PC-9 (cell line): ENCODE results near the gene HES4.
"Not testable (repeated sequence)": the region's sequence is repeated elsewhere in the genome, so short reads cannot be mapped to it uniquely, and the experiment has no call there.

Experiments used
- EZH2 ChIP-seq: fragments of 200-600 bp; sonication (generic); IDR thresholded peaks from 2 replicates; pipeline ENCODE4 v1.8.0; 2017; ENCODE audit warnings: antibody characterized with exemption, low read depth
- TF ChIP-seq, protein P1 (sequence below): fragments of 200-600 bp; sonication (generic); conservative IDR thresholded peaks from 2 replicates; pipeline ENCODE4 v1.6.1; 2017; ENCODE audit warnings: mixed run types, antibody characterized with exemption, mild to moderate bottlenecking, moderate library complexity

- TF ChIP-seq, protein P1, sequence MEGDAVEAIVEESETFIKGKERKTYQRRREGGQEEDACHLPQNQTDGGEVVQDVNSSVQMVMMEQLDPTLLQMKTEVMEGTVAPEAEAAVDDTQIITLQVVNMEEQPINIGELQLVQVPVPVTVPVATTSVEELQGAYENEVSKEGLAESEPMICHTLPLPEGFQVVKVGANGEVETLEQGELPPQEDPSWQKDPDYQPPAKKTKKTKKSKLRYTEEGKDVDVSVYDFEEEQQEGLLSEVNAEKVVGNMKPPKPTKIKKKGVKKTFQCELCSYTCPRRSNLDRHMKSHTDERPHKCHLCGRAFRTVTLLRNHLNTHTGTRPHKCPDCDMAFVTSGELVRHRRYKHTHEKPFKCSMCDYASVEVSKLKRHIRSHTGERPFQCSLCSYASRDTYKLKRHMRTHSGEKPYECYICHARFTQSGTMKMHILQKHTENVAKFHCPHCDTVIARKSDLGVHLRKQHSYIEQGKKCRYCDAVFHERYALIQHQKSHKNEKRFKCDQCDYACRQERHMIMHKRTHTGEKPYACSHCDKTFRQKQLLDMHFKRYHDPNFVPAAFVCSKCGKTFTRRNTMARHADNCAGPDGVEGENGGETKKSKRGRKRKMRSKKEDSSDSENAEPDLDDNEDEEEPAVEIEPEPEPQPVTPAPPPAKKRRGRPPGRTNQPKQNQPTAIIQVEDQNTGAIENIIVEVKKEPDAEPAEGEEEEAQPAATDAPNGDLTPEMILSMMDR = not testable (repeated sequence)
- not testable (repeated sequence) for TF ChIP-seq EZH2
These were observed 5.4 kb downstream of the HES4 start for GRCh38 chr1:994546-994945.
